GM20431 (cell line): Measurements from ENCODE around the gene PCBD2.
"Not testable (repeated sequence)": the region's sequence is repeated elsewhere in the genome, so short reads cannot be mapped to it uniquely, and the experiment has no call there.

Experiments used
- in situ Hi-C: fragments of 300-500 bp; cut with MseI, MboI; formaldehyde crosslinking; loops from one replicate; pipeline ENCODE4 v1.15.0; 2020; ENCODE audit warnings: low sequenced_read_pairs; ENCODE audit not compliant: unreplicated experiment

PCBD2 gene

GRCh38 chr5:134995850-134996402 is 91.0 kb downstream of the PCBD2 start:
- in situ Hi-C loops: no loop called here

GRCh38 chr5:134997015-134997414 is 92.1 kb downstream of the PCBD2 start:
- in situ Hi-C loops: no loop called here

DNA sequence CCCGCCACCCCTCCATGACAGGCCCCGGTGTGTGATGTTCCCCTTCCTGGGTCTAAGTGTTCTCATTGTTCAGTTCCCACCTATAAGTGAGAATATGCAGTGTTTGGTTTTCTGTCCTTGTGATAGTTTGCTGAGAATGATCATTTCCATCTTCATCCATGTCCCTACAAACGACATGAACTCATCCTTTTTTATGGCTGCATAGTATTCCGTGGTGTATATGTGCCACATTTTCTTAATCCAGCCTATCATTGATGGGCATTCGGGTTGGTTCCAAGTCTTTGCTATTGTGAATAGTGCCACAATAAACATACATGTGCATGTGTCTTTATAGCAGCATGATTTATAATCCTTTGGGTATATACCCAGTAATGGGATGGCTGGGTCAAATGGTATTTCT is 93.1 kb downstream of the PCBD2 start:
- in situ Hi-C loops: not testable (repeated sequence)

GRCh38 chr5:135004376-135004775 is 99.4 kb downstream of the PCBD2 start:
- in situ Hi-C loops: no loop called here

GRCh38 chr5:135005076-135005475 is 100.1 kb downstream of the PCBD2 start:
- in situ Hi-C loops: no loop called here

DNA sequence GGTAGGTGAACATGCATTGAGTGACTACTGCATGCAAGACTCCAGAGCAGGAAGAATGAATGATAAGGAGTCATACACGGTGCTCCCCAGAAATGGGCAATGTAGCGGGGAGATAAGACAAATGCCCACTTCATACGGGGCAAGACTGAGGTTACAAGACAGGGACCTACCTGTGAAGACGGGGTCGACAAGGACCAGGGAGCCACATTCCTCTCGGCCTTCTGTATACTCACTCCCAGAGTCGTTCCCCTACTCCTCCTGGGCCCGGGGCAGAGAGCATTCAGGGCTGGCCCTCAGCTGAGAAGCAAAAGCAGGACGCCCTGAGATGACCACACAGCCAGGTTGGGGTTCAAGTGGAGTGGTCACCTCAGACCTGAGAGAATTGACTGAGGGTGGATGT is 102.4 kb downstream of the PCBD2 start:
- in situ Hi-C loops: no loop called here

DNA sequence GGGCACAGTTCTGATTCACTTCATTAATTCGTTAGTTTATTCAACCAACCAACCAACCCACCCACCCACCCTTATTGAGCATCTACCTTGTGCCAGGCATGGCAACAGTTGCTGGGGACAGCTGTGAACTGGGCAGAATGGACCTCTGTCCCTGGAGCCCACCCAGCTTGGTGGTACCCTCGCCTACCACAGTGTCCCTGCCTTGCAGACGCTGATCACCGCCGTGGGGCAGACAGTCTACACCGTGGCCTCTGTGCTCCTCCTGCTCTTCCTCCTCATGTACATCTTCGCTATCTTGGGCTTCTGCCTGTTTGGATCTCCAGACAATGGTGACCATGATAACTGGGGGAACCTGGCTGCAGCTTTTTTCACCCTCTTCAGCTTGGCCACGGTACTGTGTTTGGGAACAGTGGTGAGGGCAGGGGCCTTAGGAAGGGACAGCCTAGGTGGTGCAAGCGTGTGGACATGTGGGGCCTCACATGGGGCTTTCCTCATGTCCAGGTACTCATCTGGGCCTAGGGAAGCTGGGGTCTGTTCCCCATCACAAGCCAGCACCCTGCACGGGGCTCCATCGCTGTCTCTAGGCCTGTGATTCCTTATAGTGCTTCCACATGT is 102.9 kb downstream of the PCBD2 start:
- in situ Hi-C loops: no loop called here

GRCh38 chr5:135008556-135008955 is 103.6 kb downstream of the PCBD2 start:
- in situ Hi-C loops: no loop called here

DNA sequence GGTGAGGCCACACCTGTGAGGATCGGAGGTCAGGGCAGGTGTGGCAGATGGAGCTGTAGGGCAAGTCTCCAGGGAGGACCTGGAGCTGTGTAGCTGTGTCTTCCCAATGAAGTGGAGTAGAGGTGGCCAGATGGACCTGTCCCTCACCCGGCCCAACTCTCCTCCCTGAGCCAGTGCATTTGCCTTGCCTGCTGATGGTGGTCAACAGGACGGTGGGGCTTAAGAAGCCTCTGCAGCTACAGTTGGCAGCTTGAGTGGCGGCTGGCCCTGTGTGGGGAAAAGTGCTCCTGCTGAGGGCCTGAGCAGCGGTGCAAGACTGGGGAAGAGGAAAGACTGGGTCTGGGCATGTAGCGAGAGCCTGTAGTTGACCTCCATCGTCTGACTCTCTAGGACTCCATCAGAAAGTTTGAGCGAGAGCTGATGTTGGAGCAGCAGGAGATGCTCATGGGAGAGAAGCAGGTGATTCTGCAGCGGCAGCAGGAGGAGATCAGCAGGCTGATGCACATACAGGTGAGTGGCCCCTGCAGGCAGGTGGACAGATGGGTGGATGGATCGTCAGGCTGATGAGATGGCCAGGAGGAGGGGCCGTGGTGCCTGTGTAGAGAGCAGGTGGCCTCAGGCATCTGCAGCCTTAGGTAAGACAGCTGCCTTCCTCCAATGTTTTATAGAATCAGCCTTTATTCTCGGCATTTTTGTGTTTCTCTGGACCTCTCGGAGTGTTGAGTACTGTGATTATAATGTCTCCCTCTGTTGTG is 104.2 kb downstream of the PCBD2 start:
- in situ Hi-C loops: no loop called here

GRCh38 chr5:135009736-135010501 is 105.0 kb downstream of the PCBD2 start:
- in situ Hi-C loops: no loop called here

- in situ Hi-C loops: no loop called here
Observed at GRCh38 chr5:135010502-135011354, 105.8 kb downstream of the PCBD2 start.

GRCh38 chr5:135011355-135012032 is 106.6 kb downstream of the PCBD2 start:
- in situ Hi-C loops: no loop called here

- in situ Hi-C loops: no loop called here
Observed at GRCh38 chr5:135012033-135012588, 107.2 kb downstream of the PCBD2 start.
